ENCODE results near the gene TRIM54.

The TRIM54 gene

GRCh38 chr2:27356382-27357181 lies 74.4 kb downstream of the TRIM54 start, which contains the start of gene GTF3C2:
TSS of gene GTF3C2 (minus strand) at chr2:27356764. CDS start at chr2:27343554, 13,210 bp downstream.
- DNase-seq (ENCODE audit: low spot score): peak; percentile 96

Data from kidney capillary endothelial cell (primary cell).